NCI-H2107 (cell line): ENCODE results near the gene RPS6KC1.
"Not testable (repeated sequence)": the region's sequence is repeated elsewhere in the genome, so short reads cannot be mapped to it uniquely, and the experiment has no call there.

Experiments used
- DNase-seq: peaks from one replicate; lab custom pipeline; 2025; lab: John Stamatoyannopoulos, UW

RPS6KC1 gene

DNA sequence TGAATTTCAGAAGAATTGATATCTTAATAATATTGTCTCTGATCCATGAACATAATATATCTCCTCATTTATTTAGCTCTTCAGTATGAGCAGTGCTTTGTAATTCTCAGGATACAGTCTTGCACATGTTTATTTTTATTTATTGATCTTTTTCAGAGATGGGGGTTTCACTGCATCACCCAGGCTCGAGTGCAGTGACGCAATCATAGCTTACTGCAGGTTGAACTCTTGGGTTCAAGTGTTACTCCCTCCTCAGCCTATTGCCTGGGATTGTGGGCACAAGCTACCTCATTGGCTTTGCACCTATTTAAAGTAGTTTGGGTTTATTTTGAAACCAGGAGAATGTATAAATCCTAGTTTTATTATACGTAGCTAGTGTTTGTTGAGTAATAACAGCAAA lies 4.7 kb downstream of the RPS6KC1 start:
- no peak for DNase-seq

DNA sequence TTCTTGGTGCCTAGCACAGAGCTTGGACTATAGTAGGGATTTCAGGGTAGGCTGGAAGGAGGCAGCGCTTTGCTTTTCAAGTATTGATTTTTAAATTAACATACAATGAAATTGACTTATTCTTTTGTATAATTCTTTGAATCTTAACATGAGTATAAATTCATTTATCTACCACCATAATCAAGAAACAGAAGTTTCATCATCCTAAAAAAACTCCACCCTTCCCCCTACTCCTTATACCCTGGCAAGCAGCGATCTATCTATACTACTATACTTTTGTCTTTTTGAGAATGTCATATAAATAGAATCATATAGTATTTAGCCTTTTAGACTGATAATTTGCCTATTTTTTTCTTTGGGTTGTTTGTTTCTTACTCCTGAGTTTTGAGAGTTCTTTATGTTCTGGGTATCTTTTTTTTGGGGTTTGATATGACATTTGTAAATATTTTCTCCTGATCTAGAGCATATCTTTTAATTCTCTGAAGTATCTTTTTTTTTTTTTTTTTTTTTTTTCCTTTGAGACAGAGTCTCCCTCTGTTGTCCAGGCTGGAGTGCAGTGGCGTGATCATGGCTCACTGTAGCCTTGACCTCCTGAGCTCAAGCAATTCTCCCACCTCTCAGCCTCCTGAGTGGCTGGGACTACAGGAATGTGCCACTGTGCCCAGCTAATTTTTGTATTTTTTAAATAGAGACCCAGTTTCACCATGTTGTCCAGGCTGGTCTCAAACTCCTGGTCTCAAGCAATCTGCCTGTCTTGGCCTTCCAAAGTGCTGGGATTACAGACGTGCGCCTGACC lies 6.4 kb downstream of the RPS6KC1 start:
- DNase-seq, result no peak

DNA sequence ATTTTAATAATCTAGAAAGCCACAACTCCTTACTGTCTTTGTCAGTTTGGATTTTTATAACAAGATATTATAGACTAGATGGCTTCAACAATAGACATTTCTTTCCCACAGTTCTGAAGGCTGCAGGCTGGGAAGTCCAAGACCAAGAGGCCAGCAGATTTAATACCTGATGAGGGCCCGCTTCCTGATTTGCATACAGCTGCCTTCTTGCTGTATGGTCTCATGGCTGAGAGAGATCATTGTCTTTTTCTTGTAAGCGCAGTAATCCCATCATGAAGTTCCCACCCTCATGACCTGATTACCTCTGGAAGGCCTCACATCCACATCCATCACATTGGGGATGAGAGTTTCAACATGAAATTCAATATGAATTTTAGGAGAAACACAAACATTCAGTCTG lies 9.8 kb downstream of the RPS6KC1 start:
- DNase-seq, result no peak

DNA sequence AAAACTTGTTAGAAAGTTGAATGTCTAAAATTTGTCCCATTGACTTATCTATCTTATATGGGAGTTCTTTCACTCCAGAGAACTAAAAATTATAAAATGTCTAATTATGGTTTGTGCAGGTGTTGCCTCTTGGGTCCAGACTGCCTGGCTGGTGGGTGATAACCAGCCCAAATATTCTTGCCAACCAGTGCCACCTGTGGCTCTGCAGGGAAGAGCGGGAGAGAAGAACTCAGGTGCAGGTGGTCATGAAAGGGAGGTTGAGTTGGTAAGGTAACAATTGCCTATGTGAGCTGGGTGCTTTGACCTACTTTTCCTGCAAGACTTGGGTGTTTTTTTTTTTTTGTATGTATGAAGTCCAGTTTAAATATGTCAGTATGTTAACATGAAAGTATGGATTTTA lies 10.2 kb downstream of the RPS6KC1 start:
- no peak for DNase-seq

DNA sequence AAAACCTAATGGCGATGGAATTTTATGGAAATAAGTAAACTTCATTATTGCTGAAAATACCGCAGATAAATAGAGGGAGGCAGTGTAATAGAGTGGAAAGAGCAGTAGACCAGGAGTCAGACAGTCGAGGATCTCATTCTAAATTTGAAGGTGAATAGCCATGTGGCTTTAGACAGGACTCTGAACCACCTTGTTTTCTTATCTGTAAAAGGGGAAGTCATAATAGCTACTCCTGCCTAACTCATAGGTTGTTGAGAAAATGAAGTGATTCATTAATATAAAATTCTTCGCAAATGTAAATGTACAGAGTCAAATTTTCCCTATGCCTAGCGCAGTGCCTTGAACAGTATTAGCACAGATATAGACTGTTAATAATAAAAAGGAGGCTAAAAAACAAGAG lies 14.8 kb downstream of the RPS6KC1 start:
- DNase-seq, result no peak

DNA sequence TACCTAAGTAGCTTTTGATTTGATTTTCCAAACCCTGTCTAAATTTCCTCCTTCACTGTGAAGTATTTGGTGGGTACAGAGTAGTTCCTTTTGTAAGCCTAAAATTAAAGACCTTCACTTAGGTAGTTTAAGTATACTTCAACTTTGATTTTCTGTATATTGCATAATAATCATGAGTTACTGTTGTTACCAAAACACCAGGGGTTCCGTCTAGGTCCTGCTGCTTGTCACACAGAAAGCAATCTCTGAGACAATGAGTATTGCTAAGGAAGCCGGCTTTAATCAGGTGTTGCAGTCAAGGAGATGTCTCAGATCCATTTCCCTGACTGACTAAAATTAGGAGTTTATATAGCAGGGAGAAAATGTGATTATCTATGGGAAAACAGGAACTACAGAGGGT lies 15.3 kb downstream of the RPS6KC1 start:
- no peak for DNase-seq

DNA sequence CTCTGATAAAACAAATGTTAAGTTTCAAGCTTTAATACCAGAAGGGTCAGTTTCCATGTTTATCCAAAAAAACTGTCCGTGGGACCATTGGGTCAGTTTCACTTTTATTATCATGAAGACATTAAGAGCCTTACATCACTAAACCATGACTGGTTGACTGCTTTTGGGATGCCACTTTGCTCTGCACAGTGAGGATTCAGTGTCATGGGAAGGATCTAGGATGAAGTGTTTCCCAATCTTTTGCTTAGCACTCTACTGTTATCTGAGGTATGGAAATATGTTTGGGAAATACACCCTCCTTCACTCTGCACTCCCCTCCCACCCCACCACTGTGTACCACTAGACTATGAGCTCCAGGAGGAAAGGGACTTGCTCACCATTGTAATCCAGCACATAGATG lies 16.3 kb downstream of the RPS6KC1 start:
- no peak for DNase-seq

DNA sequence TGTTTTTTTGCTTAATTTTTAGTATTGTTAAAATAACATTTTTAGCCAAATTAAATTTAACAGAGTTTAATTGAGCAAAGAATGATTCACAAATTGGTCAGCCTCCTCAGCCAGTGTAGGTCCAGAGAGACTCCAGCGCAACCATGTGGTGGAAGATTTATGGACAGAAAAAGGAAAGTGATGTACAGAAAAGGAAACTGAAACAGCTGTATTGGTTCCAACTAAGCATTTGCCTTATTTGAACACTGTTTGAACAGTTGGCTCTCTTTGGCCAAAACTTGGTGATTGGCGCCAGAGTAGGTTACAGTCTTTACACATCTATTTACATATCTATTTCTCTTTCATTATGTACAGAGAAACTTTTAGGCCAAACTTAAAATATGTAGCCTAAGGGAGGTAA lies 19.4 kb downstream of the RPS6KC1 start:
- DNase-seq, result no peak

DNA sequence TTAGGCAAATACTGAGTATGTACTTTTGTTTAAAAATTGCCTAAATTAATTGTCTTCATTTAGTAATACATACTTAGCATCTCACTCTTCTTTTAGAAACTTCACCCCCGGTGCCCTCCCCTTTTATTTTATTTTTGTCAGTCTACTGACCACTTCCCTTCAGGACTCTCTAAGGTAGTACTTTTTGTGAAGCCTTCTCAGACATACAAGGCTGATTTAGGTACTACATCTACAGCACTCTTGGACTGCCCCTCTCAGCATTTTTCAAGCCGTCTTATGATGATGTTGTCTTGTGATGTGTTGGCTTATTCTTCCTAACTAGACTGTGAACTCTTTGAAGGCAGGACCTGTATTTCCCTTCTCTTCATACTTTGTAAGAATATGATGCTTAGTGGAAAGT lies 24.7 kb downstream of the RPS6KC1 start:
- no peak for DNase-seq

DNA sequence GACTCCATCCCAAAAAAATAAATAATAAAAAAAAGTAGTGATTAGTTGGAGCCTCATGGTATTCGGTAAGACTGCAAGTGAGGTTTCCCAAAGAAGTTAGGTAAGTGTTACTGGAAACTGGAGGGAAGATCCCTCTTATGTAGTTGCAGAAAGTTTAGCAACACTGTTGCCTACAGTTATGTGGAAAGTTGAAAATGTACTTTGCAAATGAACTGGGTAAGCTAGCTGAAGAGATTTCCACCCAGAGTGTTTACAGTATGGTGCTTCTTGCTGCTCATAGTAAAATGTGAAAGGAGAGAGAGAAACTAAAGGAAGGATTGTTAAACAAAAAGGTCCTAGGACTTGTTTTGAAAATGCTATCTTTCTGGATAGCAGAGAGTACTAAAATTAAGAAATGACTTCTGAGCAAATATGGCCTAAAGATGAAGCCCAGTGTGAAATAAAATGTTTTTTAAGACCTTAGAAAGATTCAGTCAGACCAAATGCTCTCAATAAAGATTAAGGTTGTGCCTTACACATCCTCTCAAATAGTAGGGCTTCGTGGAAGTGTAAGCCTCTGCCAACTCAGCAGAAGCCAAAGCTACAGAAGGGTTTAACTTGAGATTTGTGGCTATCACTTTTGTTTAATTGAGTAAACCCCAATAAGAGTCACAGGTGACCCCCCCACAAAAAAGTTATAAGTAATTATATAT lies 31.5 kb downstream of the RPS6KC1 start:
- DNase-seq, result no peak

DNA sequence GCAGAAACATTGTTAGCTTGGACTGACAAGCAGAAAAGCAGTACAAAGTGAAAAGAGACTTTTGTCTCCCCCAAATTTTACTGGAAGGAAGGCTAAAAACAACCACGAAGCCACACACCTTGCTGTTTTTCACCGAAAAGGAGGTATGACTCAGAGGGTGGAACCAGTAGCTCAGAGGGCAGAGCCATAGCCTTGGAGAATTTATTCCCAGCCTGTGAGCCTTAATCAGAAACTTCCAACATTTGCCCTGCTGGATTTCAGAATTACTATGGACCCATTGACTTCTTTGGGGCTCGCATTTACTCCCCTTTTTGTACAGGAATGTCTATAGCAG lies 32.0 kb downstream of the RPS6KC1 start:
- no peak for DNase-seq

DNA sequence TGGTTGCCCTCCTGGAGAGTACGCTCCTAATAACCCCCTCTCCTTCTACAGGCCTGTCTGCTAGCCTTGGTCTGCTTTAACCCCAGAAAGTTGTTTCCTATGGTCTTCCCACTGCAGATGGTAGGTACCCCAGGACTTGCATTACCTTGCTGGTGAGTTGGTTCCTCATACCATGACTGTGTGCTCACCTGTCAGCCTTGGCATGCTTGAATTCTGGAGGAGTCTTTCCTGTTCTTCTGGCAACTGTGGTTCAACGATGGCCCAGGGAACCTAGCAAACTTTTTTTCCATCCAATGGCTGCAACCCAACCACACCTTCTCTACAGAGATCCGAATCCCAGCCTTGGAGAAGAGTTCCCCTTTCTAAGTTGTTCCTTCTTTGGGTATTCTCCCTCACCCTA lies 36.9 kb downstream of the RPS6KC1 start:
- DNase-seq, result no peak

DNA sequence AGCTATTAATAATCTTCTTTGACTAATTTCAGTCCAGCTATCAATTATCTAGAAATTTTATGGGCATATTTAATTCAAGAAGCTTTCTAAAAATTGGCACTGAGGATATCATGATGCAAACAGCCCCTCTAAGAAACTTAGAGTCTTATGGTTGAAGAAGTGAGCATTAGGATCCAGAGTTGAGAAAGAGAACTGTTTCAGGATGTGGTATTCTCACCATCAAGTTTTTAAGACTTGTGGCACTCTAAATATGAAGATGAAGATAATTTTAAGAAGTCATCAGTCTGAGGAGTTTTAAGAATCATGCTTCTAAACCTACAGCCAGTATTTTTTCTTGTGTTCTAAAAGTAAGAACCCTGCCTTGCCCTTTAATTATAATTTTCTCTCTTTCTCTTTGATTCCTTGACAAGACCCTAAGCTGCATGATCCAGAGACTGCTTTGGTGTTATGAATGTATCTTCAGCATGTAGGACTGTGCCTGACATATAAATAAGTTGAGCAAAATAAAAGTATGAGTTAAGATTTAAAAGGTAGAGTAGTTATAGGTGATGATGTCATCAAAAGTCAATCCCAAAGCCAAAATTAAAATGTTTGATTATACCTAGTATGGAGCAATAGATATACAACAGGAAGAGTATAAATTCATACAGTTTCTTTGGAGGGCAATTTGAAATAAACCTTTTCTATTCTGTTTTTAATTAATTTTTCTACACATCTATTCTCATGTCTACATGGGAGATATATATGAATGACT lies 39.1 kb downstream of the RPS6KC1 start:
- no peak for DNase-seq

DNA sequence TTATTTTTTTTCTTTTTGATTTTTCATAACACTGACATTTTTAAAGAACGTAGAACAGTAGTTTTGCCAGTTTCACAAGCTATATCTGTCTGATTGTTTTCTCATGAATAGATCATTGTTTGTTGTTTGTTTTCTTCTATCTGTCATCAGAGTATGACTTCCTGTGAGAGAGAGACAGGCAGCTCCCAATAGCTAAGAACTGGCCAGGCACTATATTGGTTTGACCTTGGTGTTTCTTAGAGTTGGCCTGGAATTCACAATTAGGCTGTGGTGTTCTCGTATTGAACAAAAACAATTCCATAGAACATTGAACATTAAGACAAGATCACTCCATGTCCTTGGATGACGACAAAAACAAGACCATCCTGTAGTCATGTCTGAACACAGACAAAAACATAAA lies 43.4 kb downstream of the RPS6KC1 start:
- DNase-seq, result no peak

DNA sequence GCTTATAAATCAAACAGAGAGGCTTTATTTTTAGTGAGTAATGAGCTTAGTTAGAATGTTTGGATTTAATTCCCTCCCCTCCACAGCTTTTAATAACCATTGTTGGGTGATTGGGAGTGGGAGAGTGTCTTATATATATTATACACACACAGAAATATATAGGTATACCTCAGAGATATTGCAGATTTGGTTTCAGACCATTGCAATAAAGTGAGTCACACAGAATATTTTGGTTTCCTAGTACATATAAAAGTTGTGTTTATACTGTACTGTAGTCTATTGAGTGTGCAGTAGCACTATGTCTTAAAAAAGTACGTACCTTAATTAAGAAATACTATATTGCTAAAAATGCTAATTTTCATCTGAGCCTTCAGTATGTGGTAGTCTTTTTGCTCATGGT lies 44.4 kb downstream of the RPS6KC1 start:
- no peak for DNase-seq

DNA sequence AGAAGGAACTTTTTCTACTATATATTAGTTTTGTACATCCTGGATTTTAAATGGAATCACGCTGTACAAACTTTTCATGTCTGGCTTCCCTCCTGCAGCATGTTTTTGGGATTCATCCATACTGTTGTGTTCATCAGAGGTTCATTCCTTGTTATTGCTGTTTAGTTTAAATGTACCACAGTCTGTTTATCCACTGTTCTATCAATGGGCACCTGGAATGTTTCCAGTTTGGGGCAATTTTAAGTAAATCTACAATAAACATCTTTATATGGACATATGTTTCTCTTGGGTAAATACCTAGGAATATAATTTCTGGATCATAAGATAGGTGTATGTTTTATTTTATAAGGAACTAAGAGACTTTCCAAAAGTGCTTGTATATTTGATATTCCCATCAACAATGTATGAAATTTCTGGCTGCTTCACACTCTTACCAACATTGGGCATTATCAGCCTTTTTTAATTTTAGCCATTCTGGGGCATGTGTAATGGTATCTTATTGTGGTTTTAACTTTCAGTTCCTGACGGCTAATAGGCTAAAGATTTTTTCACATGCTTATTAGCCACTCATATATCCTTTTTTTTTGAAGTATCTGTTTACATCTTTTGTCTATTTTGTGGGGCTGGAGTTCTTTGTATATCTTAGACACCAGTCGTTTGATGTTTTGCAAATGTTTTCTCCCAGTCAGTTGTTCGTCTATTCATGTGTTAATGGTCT lies 48.8 kb downstream of the RPS6KC1 start:
- DNase-seq, result no peak

DNA sequence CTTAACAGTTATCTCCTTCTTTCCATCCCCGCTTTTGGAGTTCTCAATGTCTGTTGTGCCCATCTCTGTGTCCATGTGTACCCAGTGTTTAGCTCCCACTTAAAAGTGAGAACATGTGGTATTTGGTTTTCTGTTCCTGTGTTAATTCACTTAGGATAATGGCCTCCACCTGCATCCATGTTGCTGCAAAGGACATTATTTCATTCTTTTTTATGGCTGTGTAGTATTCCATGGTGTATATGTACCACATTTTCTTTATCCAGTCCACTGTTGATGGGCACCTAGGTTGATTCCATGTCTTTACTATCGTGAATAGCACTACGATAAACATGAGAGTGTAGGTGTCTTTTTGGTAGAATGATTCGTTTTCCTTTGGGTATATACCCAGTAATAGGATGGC lies 49.5 kb downstream of the RPS6KC1 start:
- DNase-seq, result not testable (repeated sequence)

DNA sequence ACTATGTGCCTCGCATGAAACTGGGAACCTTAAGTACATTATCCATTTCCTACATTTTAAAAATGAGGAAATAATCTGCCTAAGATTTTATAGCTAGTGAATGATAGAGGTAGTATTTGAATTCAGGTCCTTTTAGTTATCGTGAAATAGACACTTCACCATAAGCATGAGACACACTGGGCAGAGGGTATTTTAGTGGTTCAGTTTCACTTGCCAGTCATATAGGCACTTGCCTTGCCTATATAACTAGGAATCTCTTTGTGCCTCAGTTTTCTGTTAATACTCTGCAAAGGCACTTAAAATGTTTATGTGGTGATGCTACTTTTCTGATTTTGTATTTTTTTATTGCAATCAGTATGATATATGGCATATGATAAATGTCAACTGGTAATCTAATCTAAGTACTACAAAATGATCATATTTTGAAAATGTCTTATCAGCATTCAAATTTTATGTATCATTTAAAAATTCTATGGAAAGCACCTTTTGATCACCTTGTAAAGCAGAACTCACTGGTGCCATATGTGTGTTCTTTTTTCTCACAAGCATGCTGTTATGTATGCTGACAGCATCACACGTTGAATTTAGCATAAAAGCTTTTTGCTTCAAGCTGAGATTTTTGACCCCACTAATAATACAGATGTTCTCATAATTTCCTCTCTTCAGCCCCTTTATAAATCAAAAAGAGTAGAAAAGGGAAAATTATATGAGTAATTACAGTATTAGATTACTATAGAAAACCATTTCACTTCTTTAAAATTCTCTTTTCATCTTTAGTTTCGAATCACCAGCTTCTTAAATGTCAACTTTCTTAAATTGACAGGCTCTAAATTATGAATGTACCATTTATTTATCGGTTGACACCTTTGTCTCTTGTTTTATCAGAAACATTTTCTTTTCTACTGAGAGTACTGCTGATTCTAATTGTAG lies 52.6 kb downstream of the RPS6KC1 start:
- no peak for DNase-seq

DNA sequence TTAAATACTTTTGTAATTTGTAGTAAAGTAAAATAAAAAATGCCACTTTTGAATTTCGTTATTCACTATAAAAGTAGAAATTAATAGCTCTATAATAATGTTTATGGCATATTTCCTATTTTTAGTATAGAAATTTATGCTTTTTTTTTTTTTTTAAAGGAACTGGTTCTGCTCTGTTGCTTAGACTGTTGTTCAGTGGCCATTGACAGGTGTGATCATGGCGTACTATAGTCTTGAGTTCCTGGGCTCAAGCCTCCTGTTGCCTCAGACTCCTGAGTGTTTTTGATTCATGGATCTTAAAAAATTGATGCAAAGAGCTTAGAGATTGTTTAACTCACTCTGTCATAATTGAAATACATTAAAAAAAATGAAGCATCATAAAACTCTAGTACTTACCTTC lies 53.6 kb downstream of the RPS6KC1 start:
- DNase-seq, result no peak

DNA sequence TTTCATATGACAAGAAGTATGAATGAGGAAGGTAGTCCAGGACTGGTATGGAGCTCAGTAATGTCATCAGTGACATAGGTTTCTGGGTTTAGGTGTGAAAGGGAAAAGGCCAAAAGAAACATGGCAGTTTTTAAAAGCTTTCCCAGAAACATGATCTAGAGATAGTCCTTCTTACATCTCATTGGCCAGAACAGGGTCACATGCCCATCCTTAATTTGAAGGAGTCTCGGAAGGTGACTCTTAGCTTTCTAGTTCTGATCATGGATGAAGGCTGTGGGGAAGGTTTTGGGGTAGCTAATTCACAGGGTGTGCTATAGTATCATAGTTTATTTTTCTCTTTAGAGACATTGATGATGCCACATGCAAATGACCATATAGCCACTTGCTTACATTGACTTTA lies 55.3 kb downstream of the RPS6KC1 start:
- no peak for DNase-seq

DNA sequence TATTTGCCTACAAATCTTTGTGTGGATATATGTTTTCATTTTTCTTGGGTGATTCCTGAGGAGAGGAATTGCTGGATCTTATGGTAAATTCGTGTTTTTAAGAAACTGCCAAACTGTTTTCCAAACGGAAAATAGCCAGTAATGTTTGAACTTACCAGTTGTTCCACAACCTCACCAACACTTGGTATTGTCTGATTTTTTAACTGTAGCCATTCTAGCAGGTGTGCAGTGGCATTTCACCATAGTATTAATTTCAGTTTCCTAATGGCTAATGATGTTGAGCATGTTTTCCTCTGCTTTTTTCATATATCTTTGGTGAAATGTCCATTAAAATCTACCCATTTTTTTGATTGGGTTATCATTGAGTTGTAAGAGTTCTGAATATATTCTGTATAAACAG lies 56.6 kb downstream of the RPS6KC1 start:
- no peak for DNase-seq
